ENCODE results near the gene SRGAP2B. TPM values are rescaled to one million over a fixed set of nuclear protein-coding genes. Genes with fewer than 3 reads are reported as not detected.
A peak's percentile ranks its signal among the peaks of the same experiment; 100 is the strongest.
"Not testable (repeated sequence)": the region's sequence is repeated elsewhere in the genome, so short reads cannot be mapped to it uniquely, and the experiment has no call there.

The SRGAP2B gene
- 7.2 and 7.8 TPM in 2 replicates for total RNA-seq (2013; cell fraction: nucleolus; rRNA removed)
- total RNA-seq (2014; rRNA removed): 2.5 and 3.4 TPM in 2 replicates
- 3.0 and 4.2 TPM in 2 replicates for total RNA-seq (2014; rRNA removed; fragmentation: Illumina TruSeq; extraction: Trizol)
- 8.2 and 8.9 TPM in 2 replicates for total RNA-seq (2021)
- polyA plus RNA-seq (2011; ENCODE audit: low read depth): 1.3 TPM
- 7.6 and 8.9 TPM in 2 replicates for polyA plus RNA-seq (2011; rRNA removed)
- 3.5 and 4.8 TPM in 2 replicates for polyA plus RNA-seq (2011; cell fraction: cytosol; rRNA removed)
- 5.9 and 11.1 TPM in 2 replicates for polyA plus RNA-seq (2011; cell fraction: nucleus; rRNA removed)
- polyA plus RNA-seq (2012): 2.0 and 3.6 TPM in 2 replicates
- 2.5 and 3.0 TPM in 2 replicates for polyA plus RNA-seq (2014; fragmentation: Illumina TruSeq; extraction: Trizol)
- 1 to 10 TPM; 1.2 to 1.5 TPM for polyA plus RNA-seq (2014; fragmentation: Nextera tagmentation; extraction: Ambion mirVana)
- polyA plus RNA-seq (2014; rRNA removed): 1.6 and 1.7 TPM in 2 replicates
- polyA plus RNA-seq (2016; fragmentation: Nextera tagmentation; extraction: Ambion mirVana): 1 to 10 TPM; 3.1 to 4.4 TPM
- polyA minus RNA-seq (2011; rRNA and poly(A)+ RNA removed): 7.9 and 12.2 TPM in 2 replicates
- 5.8 and 8.7 TPM in 2 replicates for polyA minus RNA-seq (2011; cell fraction: cytosol; rRNA and poly(A)+ RNA removed)
- polyA minus RNA-seq (2011; cell fraction: nucleus; rRNA and poly(A)+ RNA removed): 8.9 and 15.9 TPM in 2 replicates
- percentile 50 among the genes with signal in this experiment for Bru-seq, nascent RNA
- percentile 45 among the genes with signal in this experiment for BruChase-seq, experiment 1, labeled RNA remaining after a 6-hour chase
- percentile 49 among the genes with signal in this experiment for BruChase-seq, experiment 2, labeled RNA remaining after a 2-hour chase
- long read RNA-seq, experiment 1, partial matches to known transcripts: 0 of 2 reads
- long read RNA-seq, experiment 1, other reads (novel, unspliced or antisense): 1 of 2 reads
- long read RNA-seq, experiment 2, partial matches to known transcripts: 0 of 5 reads
- long read RNA-seq, experiment 2, other reads (novel, unspliced or antisense): 5 of 5 reads

- H2AFZ ChIP-seq (ENCODE audit: control insufficient read depth, low read depth, low read length); H3K4me3 ChIP-seq; DNase-seq (ENCODE audit: low read depth, low spot score); H4K20me1 ChIP-seq (ENCODE audit: control insufficient read depth, insufficient read depth); H3K27me3 ChIP-seq (replicated peaks in 1 of 2; ENCODE audit: control insufficient read depth in 2 of 2, insufficient read depth in 2 of 2, low read length in 1 of 2); H3K36me3 ChIP-seq (ENCODE audit: control insufficient read depth in 2 of 2, insufficient read depth in 2 of 2, low read length in 1 of 2); H3K9me3 ChIP-seq (replicated peaks; ENCODE audit: control insufficient read depth, insufficient read depth, low read length); POLR2A ChIA-PET; SMC1A ChIA-PET (ENCODE audit: uncharacterized antibody, unreplicated experiment); H3K79me2 ChIP-seq (ENCODE audit: control insufficient read depth, insufficient read depth, low read length); in situ Hi-C loops (cut with MboI); CTCF ChIA-PET; RAD21 ChIA-PET (ENCODE audit: unreplicated experiment); H3K4me1 ChIP-seq (ENCODE audit: control insufficient read depth, insufficient read depth, low read length); H3K9ac ChIP-seq (ENCODE audit: control insufficient read depth, insufficient read depth, low read length); BruUV-seq (replicated peaks); intact Hi-C loops (cut with micrococcal nuclease; ENCODE audit: unreplicated experiment); H3K4me2 ChIP-seq (ENCODE audit: control insufficient read depth, insufficient read depth); H3K27ac ChIP-seq (ENCODE audit: control insufficient read depth, insufficient read depth): not testable (repeated sequence)
- ATAC-seq (peak; percentile 86), FAIRE-seq (peak; percentile 93)
- no CpG with 5 or more reads among the region's 47 CpGs for WGBS (ENCODE audit: insufficient coverage, insufficient replicate concordance, low lambda C conversion rate, missing lambda C conversion rate)
Observed at GRCh38 chr1:145095284-145096057, at the start of gene SRGAP2B, which contains the start of gene FAM72D. TSS of gene SRGAP2B (minus strand) at chr1:145095328. CDS start at chr1:145092901, 2,427 bp downstream. TSS of gene FAM72D (plus strand) at chr1:145095974. CDS start at chr1:145096848, 874 bp downstream.

- CTCF ChIA-PET; H3K4me1 ChIP-seq (ENCODE audit: control insufficient read depth, insufficient read depth, low read length); BruUV-seq (replicated peaks); DNase-seq (ENCODE audit: low read depth, low spot score); H3K79me2 ChIP-seq (ENCODE audit: control insufficient read depth, insufficient read depth, low read length); H3K36me3 ChIP-seq (ENCODE audit: control insufficient read depth in 2 of 2, insufficient read depth in 2 of 2, low read length in 1 of 2); H3K9ac ChIP-seq (ENCODE audit: control insufficient read depth, insufficient read depth, low read length); H4K20me1 ChIP-seq (ENCODE audit: control insufficient read depth, insufficient read depth); H2AFZ ChIP-seq (ENCODE audit: control insufficient read depth, low read depth, low read length); FAIRE-seq; ATAC-seq; RAD21 ChIA-PET (ENCODE audit: unreplicated experiment); intact Hi-C loops (cut with micrococcal nuclease; ENCODE audit: unreplicated experiment); H3K9me3 ChIP-seq (replicated peaks; ENCODE audit: control insufficient read depth, insufficient read depth, low read length); POLR2A ChIA-PET; in situ Hi-C loops (cut with MboI); H3K27ac ChIP-seq (ENCODE audit: control insufficient read depth, insufficient read depth); H3K4me3 ChIP-seq; H3K4me2 ChIP-seq (ENCODE audit: control insufficient read depth, insufficient read depth); H3K27me3 ChIP-seq (replicated peaks in 1 of 2; ENCODE audit: control insufficient read depth in 2 of 2, insufficient read depth in 2 of 2, low read length in 1 of 2); SMC1A ChIA-PET (ENCODE audit: uncharacterized antibody, unreplicated experiment): not testable (repeated sequence)
- WGBS (ENCODE audit: insufficient coverage, insufficient replicate concordance, low lambda C conversion rate, missing lambda C conversion rate): 0% methylated on average over 2 of the region's 3 CpGs
Observed at GRCh38 chr1:145144264-145144913, 49.3 kb upstream of the SRGAP2B start.

- FAIRE-seq; H2AFZ ChIP-seq (ENCODE audit: control insufficient read depth, low read depth, low read length); POLR2A ChIA-PET; H3K4me3 ChIP-seq; CTCF ChIA-PET; H3K27me3 ChIP-seq (replicated peaks in 1 of 2; ENCODE audit: control insufficient read depth in 2 of 2, insufficient read depth in 2 of 2, low read length in 1 of 2); H3K9ac ChIP-seq (ENCODE audit: control insufficient read depth, insufficient read depth, low read length); in situ Hi-C loops (cut with MboI); H3K9me3 ChIP-seq (replicated peaks; ENCODE audit: control insufficient read depth, insufficient read depth, low read length); H3K27ac ChIP-seq (ENCODE audit: control insufficient read depth, insufficient read depth); H3K4me1 ChIP-seq (ENCODE audit: control insufficient read depth, insufficient read depth, low read length); intact Hi-C loops (cut with micrococcal nuclease; ENCODE audit: unreplicated experiment); H3K79me2 ChIP-seq (ENCODE audit: control insufficient read depth, insufficient read depth, low read length); BruUV-seq (replicated peaks); SMC1A ChIA-PET (ENCODE audit: uncharacterized antibody, unreplicated experiment); H4K20me1 ChIP-seq (ENCODE audit: control insufficient read depth, insufficient read depth); H3K4me2 ChIP-seq (ENCODE audit: control insufficient read depth, insufficient read depth); RAD21 ChIA-PET (ENCODE audit: unreplicated experiment); H3K36me3 ChIP-seq (ENCODE audit: control insufficient read depth in 2 of 2, insufficient read depth in 2 of 2, low read length in 1 of 2); ATAC-seq; DNase-seq (ENCODE audit: low read depth, low spot score): not testable (repeated sequence)
- WGBS (ENCODE audit: insufficient coverage, insufficient replicate concordance, low lambda C conversion rate, missing lambda C conversion rate): no CpG with 5 or more reads among the region's 2 CpGs
Observed at GRCh38 chr1:145140549-145140948, 45.4 kb upstream of the SRGAP2B start.

All from GM12878 (cell line).